Kidney epithelial cell (primary cell): ENCODE results near the gene RIC8B. TPM values are rescaled to one million over a fixed set of nuclear protein-coding genes. Genes with fewer than 3 reads are reported as not detected.

Source experiments
- DNase-seq: peaks from one replicate; pipeline ENCODE4 v3.0.0-alpha.2; 2010; ENCODE audit warnings: low read depth
- H3K27me3 ChIP-seq: 2 replicates; pipeline ENCODE4 v1.6.0; 2011; ENCODE audit warnings: low read length; ENCODE audit not compliant: control insufficient read depth, insufficient read depth
- H3K36me3 ChIP-seq: 2 replicates; pipeline ENCODE4 v1.5.1; 2011; ENCODE audit warnings: low read length; ENCODE audit not compliant: control insufficient read depth, insufficient read depth
- H3K4me3 ChIP-seq: 2 replicates; pipeline ENCODE4 v1.5.1; 2011; ENCODE audit warnings: low read depth, mild to moderate bottlenecking, control low read depth, low read length
- CTCF ChIP-seq: IDR thresholded peaks from 2 replicates; pipeline ENCODE4 v1.5.1; 2011; ENCODE audit warnings: mild to moderate bottlenecking, moderate library complexity, low read length, control low read depth, inconsistent platforms; ENCODE audit not compliant: insufficient read depth, poor library complexity, severe bottlenecking
- total RNA-seq: library from RNA; depleted of rRNA; stranded (reverse); fragments of >200 nt; gene quantifications from 2 replicates; pipeline ENCODE4 v1.2.3, GENCODE V29; 2015

RIC8B gene
- total RNA-seq, 1 donor from 2014 or later: 8.4 TPM

GRCh38 chr12:106888348-106888970 lies 114.0 kb downstream of the RIC8B start:
- Histone ChIP-seq H3K36me3 (no peaks in the 10 kb centered on the region), H3K27me3 (no peaks in the 10 kb centered on the region), H3K4me3 (no peak overlapping the region)
- no peak for DNase-seq
- no peak for TF ChIP-seq CTCF

- no peaks in the 10 kb centered on the region for H3K36me3 ChIP-seq
- TF ChIP-seq CTCF: no peak
Measured at GRCh38 chr12:106889326-106889725, 114.8 kb downstream of the RIC8B start.

GRCh38 chr12:106889950-106890626 lies 115.6 kb downstream of the RIC8B start:
- Histone ChIP-seq H3K4me3 (no peak overlapping the region), H3K27me3 (no peaks in the 10 kb centered on the region), H3K36me3 (no peaks in the 10 kb centered on the region)
- no peak for DNase-seq
- no peak for TF ChIP-seq CTCF

More at GRCh38 chr12:106889326-106889725, 114.8 kb downstream of the RIC8B start:
- no peaks in the 10 kb centered on the region for H3K27me3 ChIP-seq
- no peak overlapping the region for H3K4me3 ChIP-seq
- DNase-seq: no peak

- H3K27me3 ChIP-seq: no peaks in the 10 kb centered on the region
- DNase-seq: no peak
- TF ChIP-seq CTCF: no peak
- no peak overlapping the region for H3K4me3 ChIP-seq
- H3K36me3 ChIP-seq: no peaks in the 10 kb centered on the region
Measured at GRCh38 chr12:106892075-106892474, 117.6 kb downstream of the RIC8B start.

GRCh38 chr12:106893451-106893850 lies 119.0 kb downstream of the RIC8B start:
- Histone ChIP-seq H3K27me3 (no peaks in the 10 kb centered on the region), H3K4me3 (no peak overlapping the region), H3K36me3 (no peaks in the 10 kb centered on the region)
- no peak for TF ChIP-seq CTCF
- DNase-seq: no peak
